NB4 (cell line): ENCODE data around the gene RGS21.

Source experiments
- DNase-seq: peaks from one replicate; pipeline ENCODE4 v3.0.0; 2010; ENCODE audit warnings: low read depth
- H3K4me3 ChIP-seq: one replicate; pipeline ENCODE4 v1.5.1; 2011; ENCODE audit warnings: mild to moderate bottlenecking, low read depth, low read length, moderate library complexity
- MYC ChIP-seq: IDR thresholded peaks from 2 replicates; pipeline ENCODE4 v1.6.1; 2011; ENCODE audit warnings: low read depth, low read length
- POLR2A ChIP-seq: IDR thresholded peaks from 2 replicates; pipeline ENCODE4 v1.6.1; 2011; ENCODE audit warnings: mild to moderate bottlenecking; ENCODE audit not compliant: insufficient read length; ENCODE audit errors: extremely low read depth
- TF ChIP-seq, protein P1 (sequence below): IDR thresholded peaks from one replicate; pipeline ENCODE4 v1.5.1; 2012; ENCODE audit warnings: low read depth, low read length
- TF ChIP-seq, protein P2 (sequence below): IDR thresholded peaks from 2 replicates; pipeline ENCODE4 v1.6.1; 2011; ENCODE audit warnings: low read depth, low read length

Gene RGS21

DNA sequence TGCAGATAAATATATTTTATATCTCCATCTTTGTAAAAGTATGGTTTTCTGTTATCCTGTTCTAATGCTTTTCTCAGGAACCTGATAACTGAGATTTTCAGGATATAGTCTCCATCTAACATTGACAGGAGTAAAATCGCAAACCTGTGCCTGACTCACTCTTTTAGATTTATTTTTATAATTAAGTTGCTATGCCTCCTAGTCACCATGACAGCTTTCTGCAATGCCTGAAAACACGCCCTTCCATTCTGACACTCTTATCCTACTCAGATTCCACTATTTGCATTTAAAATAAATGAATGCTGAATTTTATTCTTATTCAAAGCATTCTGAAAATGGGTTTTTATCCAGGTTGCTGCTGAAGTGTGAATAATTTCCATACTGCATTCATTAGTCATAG, 62.8 kb downstream of the RGS21 start:
- H3K4me3 ChIP-seq = no peak overlapping the region
- TF ChIP-seq MYC (no peak), POLR2A (no peak)
- TF ChIP-seq, protein P1, sequence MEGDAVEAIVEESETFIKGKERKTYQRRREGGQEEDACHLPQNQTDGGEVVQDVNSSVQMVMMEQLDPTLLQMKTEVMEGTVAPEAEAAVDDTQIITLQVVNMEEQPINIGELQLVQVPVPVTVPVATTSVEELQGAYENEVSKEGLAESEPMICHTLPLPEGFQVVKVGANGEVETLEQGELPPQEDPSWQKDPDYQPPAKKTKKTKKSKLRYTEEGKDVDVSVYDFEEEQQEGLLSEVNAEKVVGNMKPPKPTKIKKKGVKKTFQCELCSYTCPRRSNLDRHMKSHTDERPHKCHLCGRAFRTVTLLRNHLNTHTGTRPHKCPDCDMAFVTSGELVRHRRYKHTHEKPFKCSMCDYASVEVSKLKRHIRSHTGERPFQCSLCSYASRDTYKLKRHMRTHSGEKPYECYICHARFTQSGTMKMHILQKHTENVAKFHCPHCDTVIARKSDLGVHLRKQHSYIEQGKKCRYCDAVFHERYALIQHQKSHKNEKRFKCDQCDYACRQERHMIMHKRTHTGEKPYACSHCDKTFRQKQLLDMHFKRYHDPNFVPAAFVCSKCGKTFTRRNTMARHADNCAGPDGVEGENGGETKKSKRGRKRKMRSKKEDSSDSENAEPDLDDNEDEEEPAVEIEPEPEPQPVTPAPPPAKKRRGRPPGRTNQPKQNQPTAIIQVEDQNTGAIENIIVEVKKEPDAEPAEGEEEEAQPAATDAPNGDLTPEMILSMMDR = no peak
- TF ChIP-seq, protein P2, sequence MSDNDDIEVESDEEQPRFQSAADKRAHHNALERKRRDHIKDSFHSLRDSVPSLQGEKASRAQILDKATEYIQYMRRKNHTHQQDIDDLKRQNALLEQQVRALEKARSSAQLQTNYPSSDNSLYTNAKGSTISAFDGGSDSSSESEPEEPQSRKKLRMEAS = no peak
- no peak for DNase-seq

DNA sequence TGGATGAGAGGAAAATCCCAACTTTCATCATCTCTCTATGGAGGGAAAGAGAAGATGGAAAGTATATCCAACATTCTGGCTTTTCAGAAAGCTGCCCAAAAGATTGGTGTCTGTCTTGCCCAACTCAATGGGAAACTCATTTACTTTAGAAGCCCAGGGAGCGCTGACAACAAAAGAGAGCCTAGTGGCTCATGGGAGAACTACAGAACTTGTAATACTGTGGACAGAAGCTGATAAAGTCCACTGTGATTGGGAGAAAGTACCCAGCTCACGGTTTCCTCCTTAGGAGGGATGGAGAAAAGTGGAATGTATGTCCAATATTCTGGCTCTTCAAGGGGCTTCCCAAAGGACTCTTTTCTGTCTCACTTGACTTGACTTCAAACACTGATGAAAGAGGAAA, 66.0 kb downstream of the RGS21 start:
- no peak for TF ChIP-seq POLR2A
- TF ChIP-seq, protein P1 = no peak
- TF ChIP-seq MYC = no peak
- H3K4me3 ChIP-seq = no peak overlapping the region
- no peak for DNase-seq

DNA sequence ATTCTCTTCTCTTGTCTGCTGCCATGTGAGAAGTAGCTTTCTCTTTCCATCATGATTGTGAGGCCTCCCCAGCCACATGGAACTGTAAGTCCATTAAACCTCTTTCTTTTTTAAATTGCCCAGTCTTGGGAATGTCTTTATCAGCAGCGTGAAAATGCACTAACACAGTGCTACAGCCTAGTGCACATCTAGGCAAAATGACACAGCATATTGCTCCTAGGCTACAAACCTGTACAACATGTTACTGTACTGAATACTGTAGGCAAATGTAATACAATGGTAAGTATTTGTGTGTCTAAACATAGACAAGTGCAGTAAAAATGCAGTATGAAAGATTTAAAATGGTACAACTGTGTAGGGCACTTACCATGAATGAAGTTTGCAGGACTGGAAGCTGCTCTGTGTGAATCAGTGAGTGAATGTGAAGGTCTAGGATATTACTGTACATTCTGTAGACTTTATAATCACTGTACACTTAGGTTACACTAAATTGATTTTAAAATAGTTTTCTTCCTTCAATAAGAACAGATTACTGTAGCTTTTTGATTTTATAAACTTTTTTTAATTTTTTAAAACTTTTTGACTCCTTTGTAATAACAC, 69.4 kb downstream of the RGS21 start:
- H3K4me3 ChIP-seq = no peak overlapping the region
- TF ChIP-seq, protein P2 = no peak
- TF ChIP-seq, protein P1 = no peak
- TF ChIP-seq MYC (no peak), POLR2A (no peak)
- DNase-seq = no peak

DNA sequence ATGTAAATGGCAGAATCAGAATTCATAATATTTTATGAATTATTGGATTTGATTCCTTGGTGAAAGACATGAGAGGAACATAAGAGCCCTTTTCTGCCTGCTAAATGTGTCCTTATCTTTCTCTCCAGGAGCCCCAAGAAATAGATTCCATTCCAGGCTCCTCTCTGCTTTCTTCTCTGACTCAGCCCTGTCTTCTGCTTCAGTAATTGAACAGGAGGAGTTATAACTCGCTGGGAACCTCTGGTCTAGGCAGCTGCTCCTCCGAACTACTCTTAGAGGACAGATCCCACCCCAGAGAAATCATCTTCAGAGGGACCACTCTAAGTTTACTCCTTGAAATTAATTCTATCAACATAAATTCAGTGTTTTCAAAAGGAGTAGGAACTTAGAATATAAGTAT, 78.4 kb downstream of the RGS21 start:
- no peak for DNase-seq
- H3K4me3 ChIP-seq = no peak overlapping the region
- no peak for TF ChIP-seq POLR2A

DNA sequence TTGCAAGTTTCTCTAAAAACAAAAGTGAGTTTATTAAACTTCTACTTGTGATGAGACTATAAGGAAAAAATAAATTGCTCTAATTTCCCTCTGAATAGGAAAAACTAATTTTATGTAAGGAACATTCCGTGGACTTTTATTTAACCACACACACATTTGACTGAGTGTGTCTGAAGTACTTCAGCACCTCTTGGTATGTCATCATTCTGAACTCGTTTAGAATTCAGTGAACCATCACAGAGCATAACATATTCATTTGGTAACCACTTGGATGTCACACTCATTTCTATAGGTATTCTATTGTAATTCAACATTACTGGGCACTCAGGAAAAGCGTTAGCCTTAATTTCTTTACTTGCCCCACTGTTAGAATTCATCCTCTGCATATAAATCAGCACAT, 79.1 kb downstream of the RGS21 start:
- H3K4me3 ChIP-seq = no peak overlapping the region
- no peak for DNase-seq
- TF ChIP-seq, protein P1 = no peak
- TF ChIP-seq POLR2A = no peak
- TF ChIP-seq MYC = no peak
- TF ChIP-seq, protein P2 = no peak

DNA sequence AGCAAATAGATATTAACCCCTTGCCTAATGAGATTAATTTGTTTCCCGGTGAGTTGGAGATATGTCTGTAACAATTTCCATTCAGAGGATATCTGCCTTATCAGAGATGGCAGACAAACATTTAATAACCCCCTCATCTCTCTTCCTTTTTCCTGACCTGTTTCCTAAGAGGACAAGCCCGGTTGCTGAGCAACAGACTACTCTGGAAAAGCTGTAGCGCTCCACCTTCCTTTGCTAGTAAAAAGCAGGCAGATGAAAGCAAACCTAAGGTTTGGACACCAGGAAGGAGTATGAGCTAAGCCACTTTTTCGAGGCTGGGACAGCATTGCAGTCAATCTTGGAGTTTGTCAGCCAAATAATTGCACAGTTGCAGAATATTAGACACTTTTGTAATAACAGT, 82.4 kb downstream of the RGS21 start:
- DNase-seq = no peak
- no peak overlapping the region for H3K4me3 ChIP-seq
- TF ChIP-seq, protein P2 = no peak
- TF ChIP-seq, protein P1 = no peak
- no peak for TF ChIP-seq MYC
- TF ChIP-seq POLR2A = no peak
